AG08395 (cell line): ENCODE measurements around the gene LRRTM4.
"Not testable (repeated sequence)": the region's sequence is repeated elsewhere in the genome, so short reads cannot be mapped to it uniquely, and the experiment has no call there.

ENCODE experiments used
- DNase-seq: peaks from one replicate; pipeline ENCODE4 v3.0.0; 2012; ENCODE audit warnings: mixed read lengths, low spot score

Gene LRRTM4

GRCh38 chr2:77085561-77085960, 436.6 kb downstream of the LRRTM4 start:
- no peak for DNase-seq

DNA sequence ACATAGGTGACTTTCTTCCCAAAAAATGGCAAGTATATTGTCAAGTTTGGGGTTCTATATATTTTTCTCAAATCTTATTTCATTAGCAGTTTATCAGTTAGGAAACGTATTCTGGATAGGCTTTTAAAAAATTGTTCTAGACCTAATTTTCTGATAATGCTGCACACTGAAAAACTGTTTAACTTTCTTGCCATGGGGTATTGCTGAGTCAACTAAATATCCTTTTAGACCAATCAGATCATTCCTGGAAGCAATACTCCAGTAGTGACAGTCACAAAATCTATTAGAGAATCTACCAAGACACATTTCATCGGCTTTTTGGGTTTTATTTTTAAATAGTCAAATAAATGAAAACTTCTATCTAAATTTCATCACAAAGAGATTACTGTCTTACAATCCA, 440.6 kb downstream of the LRRTM4 start:
- no peak for DNase-seq

- no peak for DNase-seq
These were observed 457.9 kb downstream of the LRRTM4 start for GRCh38 chr2:77064324-77064723.

GRCh38 chr2:77054938-77055337, 467.2 kb downstream of the LRRTM4 start:
- no peak for DNase-seq

- no peak for DNase-seq
These were observed 475.8 kb downstream of the LRRTM4 start for GRCh38 chr2:77046339-77046738.

DNA sequence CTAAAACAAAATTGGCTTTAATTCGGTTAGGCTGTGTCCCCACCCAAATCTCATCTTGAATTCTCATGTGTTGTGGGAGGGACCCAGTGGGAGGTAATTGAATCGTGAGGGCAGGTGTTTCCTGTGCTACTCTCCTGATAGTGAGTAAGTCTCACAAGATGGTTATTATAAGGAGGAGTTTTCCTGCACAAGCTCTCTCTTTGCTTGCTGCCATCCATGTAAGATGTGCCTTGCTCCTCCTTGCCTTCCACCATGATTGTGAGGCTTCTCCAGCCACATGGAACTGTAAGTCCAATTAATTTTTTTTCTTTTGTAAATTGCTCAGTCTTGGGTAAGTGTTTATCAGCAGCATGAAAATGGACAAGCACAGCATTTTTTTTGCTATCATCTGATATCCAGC, 476.7 kb downstream of the LRRTM4 start:
- DNase-seq = not testable (repeated sequence)

GRCh38 chr2:77034445-77034844, 487.7 kb downstream of the LRRTM4 start:
- DNase-seq = no peak

- DNase-seq = not testable (repeated sequence)
These were observed 492.9 kb downstream of the LRRTM4 start for GRCh38 chr2:77029237-77029636.

- DNase-seq = no peak
These were observed 494.1 kb downstream of the LRRTM4 start for GRCh38 chr2:77028032-77028600.

GRCh38 chr2:77025714-77026113, 496.5 kb downstream of the LRRTM4 start:
- DNase-seq = no peak

GRCh38 chr2:77021161-77021560, 501.0 kb downstream of the LRRTM4 start:
- no peak for DNase-seq

GRCh38 chr2:77018219-77018618, 504.0 kb downstream of the LRRTM4 start:
- no peak for DNase-seq

- DNase-seq = no peak
These were observed 504.8 kb downstream of the LRRTM4 start for GRCh38 chr2:77017355-77017745.

DNA sequence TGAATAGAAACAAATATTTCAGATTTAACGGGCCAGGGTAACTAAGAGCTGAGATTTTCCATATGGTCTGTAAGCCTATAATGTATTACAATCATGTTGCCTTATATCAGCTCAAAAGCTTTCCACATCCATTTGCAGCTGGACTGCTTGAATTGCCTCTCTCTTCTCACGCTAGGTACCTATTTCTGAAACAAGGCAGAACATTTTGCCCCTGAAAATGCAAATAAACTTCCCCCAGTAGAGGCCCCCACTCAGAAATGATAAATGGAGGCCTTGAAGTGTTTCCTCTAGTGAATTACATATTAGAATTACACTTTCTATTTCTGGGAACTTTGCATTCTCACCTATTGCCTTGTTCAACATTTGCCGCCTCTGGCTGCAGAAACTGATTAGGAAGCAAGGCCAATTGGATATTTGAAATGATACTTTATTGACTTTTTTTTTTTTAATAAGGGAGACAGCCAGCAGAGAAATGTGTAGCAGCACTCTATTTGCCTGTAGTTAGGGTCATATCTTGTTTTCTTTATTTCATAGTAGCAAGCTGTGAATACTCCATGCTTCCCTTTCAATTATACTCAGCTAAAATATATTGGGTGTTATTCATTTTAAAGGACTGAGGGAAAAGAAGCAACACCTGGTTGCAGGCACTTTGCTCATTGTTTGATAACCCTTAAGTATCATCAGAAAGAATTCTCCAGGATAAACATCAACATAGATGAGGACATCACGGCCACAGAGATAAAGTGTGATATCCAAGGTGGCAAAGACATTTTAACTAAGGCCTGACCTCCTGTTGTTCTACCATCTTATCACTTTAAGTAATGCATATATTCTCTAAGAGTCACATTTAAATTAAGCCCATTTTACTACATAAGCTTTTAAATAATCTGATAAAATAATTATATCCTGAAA, 505.5 kb downstream of the LRRTM4 start:
- no peak for DNase-seq

- DNase-seq = no peak
These were observed 508.2 kb downstream of the LRRTM4 start for GRCh38 chr2:77013953-77014352.

DNA sequence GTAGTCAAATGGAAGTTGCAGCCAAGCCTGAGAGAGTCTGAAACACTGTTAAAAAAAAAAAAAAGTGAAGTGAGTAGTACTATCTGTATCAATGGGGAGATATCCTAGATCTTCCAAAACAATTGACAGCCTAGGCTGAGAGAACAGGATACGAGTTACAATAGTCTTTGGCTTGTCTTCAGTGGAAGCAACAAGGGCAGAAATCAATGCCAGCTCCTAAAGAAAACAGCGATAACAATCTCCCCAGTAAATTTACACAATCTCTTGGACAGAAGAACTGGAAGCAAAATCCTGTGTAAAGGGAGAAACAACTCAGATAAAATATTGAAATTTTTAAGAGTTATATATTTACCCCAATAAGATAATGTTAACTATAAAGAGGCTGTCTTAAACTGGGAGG, 508.7 kb downstream of the LRRTM4 start:
- DNase-seq = no peak

DNA sequence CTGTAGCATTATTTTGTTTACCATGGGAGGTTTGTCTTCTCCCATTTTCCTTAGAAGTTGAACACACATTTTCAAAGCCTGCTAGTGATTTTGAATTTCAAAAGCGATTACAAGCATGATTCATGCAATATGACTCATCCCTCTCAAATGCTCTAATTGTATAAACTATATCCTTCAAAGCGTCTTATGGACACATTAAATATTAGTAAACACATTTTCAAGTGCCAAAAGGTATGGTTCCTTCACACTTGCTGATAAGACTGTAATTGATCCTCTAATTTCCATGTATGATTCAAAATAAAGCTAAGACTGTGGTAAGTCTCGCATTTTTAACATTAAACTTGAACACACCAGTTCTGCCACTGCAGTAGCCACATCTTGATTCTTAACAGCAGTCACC, 512.9 kb downstream of the LRRTM4 start:
- DNase-seq = no peak

DNA sequence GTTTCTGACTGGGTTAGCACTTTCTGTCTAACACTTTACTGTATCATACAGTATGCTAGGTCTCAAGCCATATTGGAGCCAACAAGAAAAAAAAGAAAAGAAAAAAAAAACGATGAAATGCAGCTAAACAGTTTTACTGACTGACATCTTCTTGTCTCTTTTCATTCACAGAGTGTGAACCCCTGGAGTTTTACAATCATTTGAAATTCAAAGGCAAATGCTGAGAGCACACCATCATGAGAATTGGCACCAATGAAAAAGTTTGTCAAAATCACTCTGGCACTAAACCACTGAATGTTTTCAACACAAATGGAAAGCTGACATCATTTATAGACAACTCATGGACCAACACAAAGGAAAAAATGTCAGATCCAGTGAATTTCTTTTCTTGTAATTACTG, 513.3 kb downstream of the LRRTM4 start:
- DNase-seq = no peak

GRCh38 chr2:77007686-77008085, 514.5 kb downstream of the LRRTM4 start:
- DNase-seq = no peak

DNA sequence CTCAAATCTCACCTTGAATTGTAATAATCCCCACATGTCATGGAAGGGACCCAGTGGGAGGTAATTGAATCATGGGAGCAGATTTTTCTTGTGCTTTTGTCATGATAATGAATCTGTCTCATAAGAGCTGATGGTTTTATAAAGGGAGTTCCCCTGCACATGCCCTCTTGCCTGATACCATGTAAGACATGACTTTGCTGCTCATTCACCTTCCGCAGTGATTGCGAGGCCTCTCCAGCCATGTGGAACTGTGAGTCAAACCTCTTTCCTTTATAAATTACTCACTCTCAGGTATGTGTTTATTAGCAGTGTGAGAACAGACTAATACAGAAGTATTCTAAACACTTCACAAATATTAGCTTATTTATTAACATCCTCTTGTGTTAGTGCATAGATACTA, 516.7 kb downstream of the LRRTM4 start:
- no peak for DNase-seq

GRCh38 chr2:77001895-77002294, 520.3 kb downstream of the LRRTM4 start:
- DNase-seq = no peak

- DNase-seq = no peak
These were observed 523.5 kb downstream of the LRRTM4 start for GRCh38 chr2:76998704-76999103.

GRCh38 chr2:76998152-76998551, 524.0 kb downstream of the LRRTM4 start:
- no peak for DNase-seq

DNA sequence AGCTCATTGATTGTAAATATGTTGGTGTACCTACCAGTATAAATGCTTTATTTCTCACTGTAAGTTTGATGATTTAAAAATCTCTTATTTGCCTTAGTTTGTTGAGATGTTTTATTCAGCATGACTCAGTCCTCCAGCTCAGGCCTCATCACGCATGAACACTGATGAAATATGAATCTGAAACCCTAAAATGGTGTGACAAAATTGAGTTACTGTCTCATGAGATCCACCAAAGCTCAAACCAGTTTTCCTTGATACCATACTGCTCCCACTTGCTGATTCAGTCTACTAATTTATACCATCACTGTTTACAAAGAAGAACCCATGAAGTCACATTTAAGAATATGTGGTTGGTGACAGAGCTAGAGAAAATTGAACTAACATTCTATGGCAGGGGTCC, 524.9 kb downstream of the LRRTM4 start:
- no peak for DNase-seq
